GM12873 (cell line): ENCODE measurements around the gene SOX5.

Experiments used
- CTCF ChIP-seq: IDR thresholded peaks from 2 replicates; pipeline ENCODE4 v1.5.1; 2012; ENCODE audit warnings: low read depth, mild to moderate bottlenecking, moderate library complexity, low read length, control low read depth; ENCODE audit not compliant: insufficient read depth; ENCODE audit errors: missing control alignments

Gene SOX5

GRCh38 chr12:23949348-23950209, at the start of gene SOX5:
Gene SOX5 (minus strand): TSS chr12:23949670. CDS start chr12:23949601, 69 bp downstream.
- no peak for TF ChIP-seq CTCF

GRCh38 chr12:23987046-23987445, 37.6 kb upstream of the SOX5 start:
- TF ChIP-seq CTCF = no peak

- TF ChIP-seq CTCF = no peak
Observed at GRCh38 chr12:23980826-23981225, 31.4 kb upstream of the SOX5 start.

- no peak for TF ChIP-seq CTCF
Observed at GRCh38 chr12:23964812-23965211, 15.3 kb upstream of the SOX5 start.

GRCh38 chr12:23959826-23960225, 10.4 kb upstream of the SOX5 start:
- TF ChIP-seq CTCF = no peak

GRCh38 chr12:23954332-23954731, 4.9 kb upstream of the SOX5 start:
- TF ChIP-seq CTCF = no peak

GRCh38 chr12:23952071-23952470, 2.6 kb upstream of the SOX5 start:
- no peak for TF ChIP-seq CTCF
